WTC11 (cell line): ENCODE results near the gene DLGAP4. TPM values are rescaled to one million over a fixed set of nuclear protein-coding genes. Genes with fewer than 3 reads are reported as not detected.

Experiments used
- ATAC-seq: fragments of 200-7000 bp; cut with Tn5 transposase; 2 replicates; pipeline ENCODE4 v1.10.0; 2021; ENCODE audit warnings: mild to moderate bottlenecking, moderate library complexity
- CTCF ChIA-PET: fragments of 300-600 bp; sonication (Branson Sonifier 250); formaldehyde crosslinking; loops from one replicate; lab custom pipeline; 2021; ENCODE audit warnings: antibody characterized with exemption; lab: Charles Lee
- POLR2A ChIA-PET: fragments of 350-600 bp; sonication (Branson Sonifier 250); formaldehyde crosslinking; loops from one replicate; lab custom pipeline; 2021; ENCODE audit warnings: antibody characterized with exemption; lab: Charles Lee
- DNase-seq: peaks from one replicate; pipeline ENCODE4 v3.0.0; 2021; ENCODE audit warnings: low spot score
- H3K27ac Mint-ChIP-seq: 2 replicates; pipeline ENCODE4 v1.8.0; 2021; ENCODE audit warnings: mixed read lengths
- H3K27me3 Mint-ChIP-seq: 2 replicates; pipeline ENCODE4 v1.8.0; 2021; ENCODE audit warnings: low read depth, mild to moderate bottlenecking, moderate library complexity, mixed read lengths
- H3K36me3 Mint-ChIP-seq: 2 replicates; pipeline ENCODE4 v1.8.0; 2021; ENCODE audit warnings: mixed read lengths
- H3K4me1 Mint-ChIP-seq: 2 replicates; pipeline ENCODE4 v1.8.0; 2022; ENCODE audit warnings: mixed read lengths
- H3K4me3 Mint-ChIP-seq: 2 replicates; pipeline ENCODE4 v1.8.0; 2021; ENCODE audit warnings: mild to moderate bottlenecking, moderate library complexity, mixed read lengths
- H3K9me3 Mint-ChIP-seq: 2 replicates; pipeline ENCODE4 v1.8.0; 2021; ENCODE audit warnings: mixed read lengths
- FOXK1 ChIP-seq: sonication (generic); formaldehyde crosslinking; IDR thresholded peaks from 2 replicates; pipeline ENCODE4 v1.8.0; 2022; ENCODE audit warnings: mild to moderate bottlenecking, moderate library complexity, missing genetic modification reagents
- KAT7 ChIP-seq: sonication (generic); formaldehyde crosslinking; IDR thresholded peaks from 2 replicates; pipeline ENCODE4 v1.8.1; 2023; ENCODE audit warnings: missing genetic modification reagents, mild to moderate bottlenecking, borderline replicate concordance
- MXD4 ChIP-seq: fragments of 250-450 bp; sonication (Bioruptor Pico); IDR thresholded peaks from 2 replicates; pipeline ENCODE4 v1.8.0; 2021; ENCODE audit warnings: mild to moderate bottlenecking, moderate library complexity, borderline replicate concordance
- MYBL2 ChIP-seq: sonication (generic); formaldehyde crosslinking; IDR thresholded peaks from 2 replicates; pipeline ENCODE4 v1.8.1; 2023; ENCODE audit warnings: mild to moderate bottlenecking, moderate library complexity, missing genetic modification reagents
- NR1H2 ChIP-seq: sonication (generic); formaldehyde crosslinking; IDR thresholded peaks from 2 replicates; pipeline ENCODE4 v1.9.0; 2021; ENCODE audit warnings: mild to moderate bottlenecking, moderate library complexity, missing genetic modification reagents
- OVOL2 ChIP-seq: fragments of 250-450 bp; sonication (Bioruptor Pico); IDR thresholded peaks from 2 replicates; pipeline ENCODE4 v1.9.0; 2021; ENCODE audit warnings: mild to moderate bottlenecking, borderline replicate concordance
- TP53 ChIP-seq: sonication (generic); formaldehyde crosslinking; IDR thresholded peaks from 2 replicates; pipeline ENCODE4 v1.8.1; 2023; ENCODE audit warnings: mild to moderate bottlenecking, missing genetic modification reagents
- ZNF219 ChIP-seq: sonication (generic); formaldehyde crosslinking; IDR thresholded peaks from 2 replicates; pipeline ENCODE4 v1.8.0; 2023; ENCODE audit warnings: missing genetic modification reagents, mild to moderate bottlenecking, borderline replicate concordance
- total RNA-seq: library from RNA; stranded (reverse); gene quantifications from 3 replicates; pipeline ENCODE4 v1.2.3, GENCODE V29; 2021
- TF ChIP-seq, protein P1 (sequence below): sonication (generic); formaldehyde crosslinking; conservative IDR thresholded peaks from 2 replicates; pipeline ENCODE4 v1.8.1; 2022; ENCODE audit warnings: mild to moderate bottlenecking, missing genetic modification reagents
- TF ChIP-seq, protein P2 (sequence below): sonication (generic); formaldehyde crosslinking; IDR thresholded peaks from 2 replicates; pipeline ENCODE4 v1.8.0; 2023; ENCODE audit warnings: mild to moderate bottlenecking, missing genetic modification reagents
- TF ChIP-seq, protein P3 (sequence below): sonication (generic); formaldehyde crosslinking; IDR thresholded peaks from 2 replicates; pipeline ENCODE4 v1.8.1; 2023; ENCODE audit warnings: mild to moderate bottlenecking, missing genetic modification reagents, borderline replicate concordance
- TF ChIP-seq, protein P4 (sequence below): sonication (generic); formaldehyde crosslinking; IDR thresholded peaks from 2 replicates; pipeline ENCODE4 v1.8.0; 2022; ENCODE audit warnings: mild to moderate bottlenecking, missing genetic modification reagents
- TF ChIP-seq, protein P5 (sequence below): sonication (generic); formaldehyde crosslinking; IDR thresholded peaks from 2 replicates; pipeline ENCODE4 v1.8.1; 2023; ENCODE audit warnings: mild to moderate bottlenecking, missing genetic modification reagents, moderate library complexity
- TF ChIP-seq, protein P6 (sequence below): sonication (generic); formaldehyde crosslinking; IDR thresholded peaks from 2 replicates; pipeline ENCODE4 v1.8.1; 2022; ENCODE audit warnings: mild to moderate bottlenecking, missing genetic modification reagents, moderate library complexity, borderline replicate concordance
- TF ChIP-seq, protein P7 (sequence below): sonication (generic); formaldehyde crosslinking; IDR thresholded peaks from 2 replicates; pipeline ENCODE4 v1.8.1; 2022; ENCODE audit warnings: low read depth, missing genetic modification reagents, borderline replicate concordance
- TF ChIP-seq, protein P8 (sequence below): sonication (generic); formaldehyde crosslinking; IDR thresholded peaks from 2 replicates; pipeline ENCODE4 v1.8.1; 2023; ENCODE audit warnings: mild to moderate bottlenecking, moderate library complexity, missing genetic modification reagents
- TF ChIP-seq, protein P9 (sequence below): fragments of 250-450 bp; sonication (Bioruptor Pico); IDR thresholded peaks from 2 replicates; pipeline ENCODE4 v1.9.0; 2021; ENCODE audit warnings: mild to moderate bottlenecking
- TF ChIP-seq, protein P10 (sequence below): sonication (generic); formaldehyde crosslinking; IDR thresholded peaks from 2 replicates; pipeline ENCODE4 v1.8.0; 2022; ENCODE audit warnings: mild to moderate bottlenecking, missing genetic modification reagents

The DLGAP4 gene
- total RNA-seq, 1 experiment from 2014 or later, result 52.6 TPM

DNA sequence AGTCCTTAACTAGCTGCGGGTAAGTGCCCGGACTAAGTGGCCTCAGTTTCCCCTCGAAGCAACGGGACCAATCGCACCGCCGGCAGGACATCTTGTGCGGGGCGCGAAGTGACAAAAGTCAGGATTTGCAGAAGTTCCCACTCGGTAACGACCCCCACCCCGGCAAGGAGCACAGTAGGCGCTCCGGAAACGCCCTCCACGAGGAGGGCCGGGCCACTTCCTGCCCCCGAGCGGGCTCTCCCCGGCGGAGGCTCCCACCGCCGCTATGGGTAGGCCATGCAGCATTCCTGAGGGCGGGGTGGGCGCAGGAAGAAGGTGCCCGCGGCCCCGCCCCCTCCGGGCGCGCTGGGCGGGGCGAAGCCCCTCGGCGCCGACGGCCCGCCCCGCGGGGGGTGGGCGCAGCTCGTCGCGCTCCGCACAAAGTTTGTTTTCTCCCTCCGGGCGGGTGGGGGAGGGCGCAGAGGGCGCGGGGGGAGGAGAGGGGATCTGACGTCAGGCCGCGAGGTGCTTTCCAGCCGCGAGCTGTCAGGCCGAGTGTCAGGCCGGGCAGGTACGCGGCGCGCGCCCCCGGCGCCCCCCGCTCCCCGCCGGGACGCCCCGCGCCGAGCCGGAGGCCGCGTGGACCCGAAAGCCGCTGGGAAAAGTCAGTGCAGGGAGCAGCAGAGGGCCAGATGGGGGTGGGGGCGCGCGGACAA is 267.1 kb downstream of the DLGAP4 start, which contains the start of gene TGIF2:
TGIF2 (plus strand) TSS at position 495 of the 695 bp plus-strand sequence. CDS start 5,178 bp downstream, outside the sequence.
- CTCF ChIA-PET, result interaction anchor here (0.6 to 3.5 kb wide), 16 partner anchors 12 to 1696 kb away, joined by 3 to 32 read pairs (median 4); partner anchors contain the start of genes MYL9, NFS1, RAB5IF and ROMO1
- peak within 1 kb of the TSS; percentile 86 for H3K4me3 Mint-ChIP-seq
- DNase-seq (peak; percentile 94), ATAC-seq (peak; percentile 67)
- peak within 1 kb of the TSS; percentile 99 for H3K27ac Mint-ChIP-seq
- H3K4me1 Mint-ChIP-seq, result peaks cover 59% of the 10 kb centered on the region
- peaks cover 6% of the 10 kb centered on the region; the same call in 1 of the 2 replicates for H3K36me3 Mint-ChIP-seq
- POLR2A ChIA-PET, result interaction anchor here (0.5 to 5.8 kb wide), 6 partner anchors 11 to 104 kb away, joined by 3 to 54 read pairs (median 5); partner anchors contain the start of gene RAB5IF
- H3K27me3 Mint-ChIP-seq, result no peaks in the 10 kb centered on the region
- no peaks in the 10 kb centered on the region for H3K9me3 Mint-ChIP-seq
- TF ChIP-seq NR1H2 (no peak), MYBL2 (CRISPR knock-in tag) (0 out of 2 replicates have a peak, but pooled peaks have one; percentile 56), TP53 (CRISPR knock-in tag) (peak; percentile 21; the same call in 1 of the 2 replicates), FOXK1 (CRISPR knock-in tag) (peak; percentile 21; the same call in 1 of the 2 replicates), KAT7 (CRISPR knock-in tag) (peak; percentile 49; the same call in 1 of the 2 replicates), MXD4 (CRISPR knock-in tag) (no peak), ZNF219 (0 out of 2 replicates have a peak, but pooled peaks have one; percentile 61), OVOL2 (no peak)
- TF ChIP-seq, protein P1, sequence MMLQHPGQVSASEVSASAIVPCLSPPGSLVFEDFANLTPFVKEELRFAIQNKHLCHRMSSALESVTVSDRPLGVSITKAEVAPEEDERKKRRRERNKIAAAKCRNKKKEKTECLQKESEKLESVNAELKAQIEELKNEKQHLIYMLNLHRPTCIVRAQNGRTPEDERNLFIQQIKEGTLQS (CRISPR knock-in tag), result no peak
- TF ChIP-seq, protein P2, sequence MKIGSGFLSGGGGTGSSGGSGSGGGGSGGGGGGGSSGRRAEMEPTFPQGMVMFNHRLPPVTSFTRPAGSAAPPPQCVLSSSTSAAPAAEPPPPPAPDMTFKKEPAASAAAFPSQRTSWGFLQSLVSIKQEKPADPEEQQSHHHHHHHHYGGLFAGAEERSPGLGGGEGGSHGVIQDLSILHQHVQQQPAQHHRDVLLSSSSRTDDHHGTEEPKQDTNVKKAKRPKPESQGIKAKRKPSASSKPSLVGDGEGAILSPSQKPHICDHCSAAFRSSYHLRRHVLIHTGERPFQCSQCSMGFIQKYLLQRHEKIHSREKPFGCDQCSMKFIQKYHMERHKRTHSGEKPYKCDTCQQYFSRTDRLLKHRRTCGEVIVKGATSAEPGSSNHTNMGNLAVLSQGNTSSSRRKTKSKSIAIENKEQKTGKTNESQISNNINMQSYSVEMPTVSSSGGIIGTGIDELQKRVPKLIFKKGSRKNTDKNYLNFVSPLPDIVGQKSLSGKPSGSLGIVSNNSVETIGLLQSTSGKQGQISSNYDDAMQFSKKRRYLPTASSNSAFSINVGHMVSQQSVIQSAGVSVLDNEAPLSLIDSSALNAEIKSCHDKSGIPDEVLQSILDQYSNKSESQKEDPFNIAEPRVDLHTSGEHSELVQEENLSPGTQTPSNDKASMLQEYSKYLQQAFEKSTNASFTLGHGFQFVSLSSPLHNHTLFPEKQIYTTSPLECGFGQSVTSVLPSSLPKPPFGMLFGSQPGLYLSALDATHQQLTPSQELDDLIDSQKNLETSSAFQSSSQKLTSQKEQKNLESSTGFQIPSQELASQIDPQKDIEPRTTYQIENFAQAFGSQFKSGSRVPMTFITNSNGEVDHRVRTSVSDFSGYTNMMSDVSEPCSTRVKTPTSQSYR, result no peak; the same call in 1 of the 2 replicates
- TF ChIP-seq, protein P3, sequence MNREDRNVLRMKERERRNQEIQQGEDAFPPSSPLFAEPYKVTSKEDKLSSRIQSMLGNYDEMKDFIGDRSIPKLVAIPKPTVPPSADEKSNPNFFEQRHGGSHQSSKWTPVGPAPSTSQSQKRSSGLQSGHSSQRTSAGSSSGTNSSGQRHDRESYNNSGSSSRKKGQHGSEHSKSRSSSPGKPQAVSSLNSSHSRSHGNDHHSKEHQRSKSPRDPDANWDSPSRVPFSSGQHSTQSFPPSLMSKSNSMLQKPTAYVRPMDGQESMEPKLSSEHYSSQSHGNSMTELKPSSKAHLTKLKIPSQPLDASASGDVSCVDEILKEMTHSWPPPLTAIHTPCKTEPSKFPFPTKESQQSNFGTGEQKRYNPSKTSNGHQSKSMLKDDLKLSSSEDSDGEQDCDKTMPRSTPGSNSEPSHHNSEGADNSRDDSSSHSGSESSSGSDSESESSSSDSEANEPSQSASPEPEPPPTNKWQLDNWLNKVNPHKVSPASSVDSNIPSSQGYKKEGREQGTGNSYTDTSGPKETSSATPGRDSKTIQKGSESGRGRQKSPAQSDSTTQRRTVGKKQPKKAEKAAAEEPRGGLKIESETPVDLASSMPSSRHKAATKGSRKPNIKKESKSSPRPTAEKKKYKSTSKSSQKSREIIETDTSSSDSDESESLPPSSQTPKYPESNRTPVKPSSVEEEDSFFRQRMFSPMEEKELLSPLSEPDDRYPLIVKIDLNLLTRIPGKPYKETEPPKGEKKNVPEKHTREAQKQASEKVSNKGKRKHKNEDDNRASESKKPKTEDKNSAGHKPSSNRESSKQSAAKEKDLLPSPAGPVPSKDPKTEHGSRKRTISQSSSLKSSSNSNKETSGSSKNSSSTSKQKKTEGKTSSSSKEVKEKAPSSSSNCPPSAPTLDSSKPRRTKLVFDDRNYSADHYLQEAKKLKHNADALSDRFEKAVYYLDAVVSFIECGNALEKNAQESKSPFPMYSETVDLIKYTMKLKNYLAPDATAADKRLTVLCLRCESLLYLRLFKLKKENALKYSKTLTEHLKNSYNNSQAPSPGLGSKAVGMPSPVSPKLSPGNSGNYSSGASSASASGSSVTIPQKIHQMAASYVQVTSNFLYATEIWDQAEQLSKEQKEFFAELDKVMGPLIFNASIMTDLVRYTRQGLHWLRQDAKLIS, result no peak
- TF ChIP-seq, protein P4, sequence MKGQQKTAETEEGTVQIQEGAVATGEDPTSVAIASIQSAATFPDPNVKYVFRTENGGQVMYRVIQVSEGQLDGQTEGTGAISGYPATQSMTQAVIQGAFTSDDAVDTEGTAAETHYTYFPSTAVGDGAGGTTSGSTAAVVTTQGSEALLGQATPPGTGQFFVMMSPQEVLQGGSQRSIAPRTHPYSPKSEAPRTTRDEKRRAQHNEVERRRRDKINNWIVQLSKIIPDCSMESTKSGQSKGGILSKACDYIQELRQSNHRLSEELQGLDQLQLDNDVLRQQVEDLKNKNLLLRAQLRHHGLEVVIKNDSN (CRISPR knock-in tag), result peak; percentile 39; the same call in 1 of the 2 replicates
- TF ChIP-seq, protein P5, sequence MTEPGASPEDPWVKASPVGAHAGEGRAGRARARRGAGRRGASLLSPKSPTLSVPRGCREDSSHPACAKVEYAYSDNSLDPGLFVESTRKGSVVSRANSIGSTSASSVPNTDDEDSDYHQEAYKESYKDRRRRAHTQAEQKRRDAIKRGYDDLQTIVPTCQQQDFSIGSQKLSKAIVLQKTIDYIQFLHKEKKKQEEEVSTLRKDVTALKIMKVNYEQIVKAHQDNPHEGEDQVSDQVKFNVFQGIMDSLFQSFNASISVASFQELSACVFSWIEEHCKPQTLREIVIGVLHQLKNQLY (CRISPR knock-in tag), result no peak
- TF ChIP-seq, protein P6, sequence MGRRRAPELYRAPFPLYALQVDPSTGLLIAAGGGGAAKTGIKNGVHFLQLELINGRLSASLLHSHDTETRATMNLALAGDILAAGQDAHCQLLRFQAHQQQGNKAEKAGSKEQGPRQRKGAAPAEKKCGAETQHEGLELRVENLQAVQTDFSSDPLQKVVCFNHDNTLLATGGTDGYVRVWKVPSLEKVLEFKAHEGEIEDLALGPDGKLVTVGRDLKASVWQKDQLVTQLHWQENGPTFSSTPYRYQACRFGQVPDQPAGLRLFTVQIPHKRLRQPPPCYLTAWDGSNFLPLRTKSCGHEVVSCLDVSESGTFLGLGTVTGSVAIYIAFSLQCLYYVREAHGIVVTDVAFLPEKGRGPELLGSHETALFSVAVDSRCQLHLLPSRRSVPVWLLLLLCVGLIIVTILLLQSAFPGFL (CRISPR knock-in tag), result no peak
- TF ChIP-seq, protein P7, sequence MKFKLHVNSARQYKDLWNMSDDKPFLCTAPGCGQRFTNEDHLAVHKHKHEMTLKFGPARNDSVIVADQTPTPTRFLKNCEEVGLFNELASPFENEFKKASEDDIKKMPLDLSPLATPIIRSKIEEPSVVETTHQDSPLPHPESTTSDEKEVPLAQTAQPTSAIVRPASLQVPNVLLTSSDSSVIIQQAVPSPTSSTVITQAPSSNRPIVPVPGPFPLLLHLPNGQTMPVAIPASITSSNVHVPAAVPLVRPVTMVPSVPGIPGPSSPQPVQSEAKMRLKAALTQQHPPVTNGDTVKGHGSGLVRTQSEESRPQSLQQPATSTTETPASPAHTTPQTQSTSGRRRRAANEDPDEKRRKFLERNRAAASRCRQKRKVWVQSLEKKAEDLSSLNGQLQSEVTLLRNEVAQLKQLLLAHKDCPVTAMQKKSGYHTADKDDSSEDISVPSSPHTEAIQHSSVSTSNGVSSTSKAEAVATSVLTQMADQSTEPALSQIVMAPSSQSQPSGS (CRISPR knock-in tag), result no peak
- TF ChIP-seq, protein P8, sequence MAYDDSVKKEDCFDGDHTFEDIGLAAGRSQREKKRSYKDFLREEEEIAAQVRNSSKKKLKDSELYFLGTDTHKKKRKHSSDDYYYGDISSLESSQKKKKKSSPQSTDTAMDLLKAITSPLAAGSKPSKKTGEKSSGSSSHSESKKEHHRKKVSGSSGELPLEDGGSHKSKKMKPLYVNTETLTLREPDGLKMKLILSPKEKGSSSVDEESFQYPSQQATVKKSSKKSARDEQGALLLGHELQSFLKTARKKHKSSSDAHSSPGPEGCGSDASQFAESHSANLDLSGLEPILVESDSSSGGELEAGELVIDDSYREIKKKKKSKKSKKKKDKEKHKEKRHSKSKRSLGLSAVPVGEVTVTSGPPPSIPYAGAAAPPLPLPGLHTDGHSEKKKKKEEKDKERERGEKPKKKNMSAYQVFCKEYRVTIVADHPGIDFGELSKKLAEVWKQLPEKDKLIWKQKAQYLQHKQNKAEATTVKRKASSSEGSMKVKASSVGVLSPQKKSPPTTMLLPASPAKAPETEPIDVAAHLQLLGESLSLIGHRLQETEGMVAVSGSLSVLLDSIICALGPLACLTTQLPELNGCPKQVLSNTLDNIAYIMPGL (CRISPR knock-in tag), result peak; percentile 44; the same call in 1 of the 2 replicates
- TF ChIP-seq, protein P9, sequence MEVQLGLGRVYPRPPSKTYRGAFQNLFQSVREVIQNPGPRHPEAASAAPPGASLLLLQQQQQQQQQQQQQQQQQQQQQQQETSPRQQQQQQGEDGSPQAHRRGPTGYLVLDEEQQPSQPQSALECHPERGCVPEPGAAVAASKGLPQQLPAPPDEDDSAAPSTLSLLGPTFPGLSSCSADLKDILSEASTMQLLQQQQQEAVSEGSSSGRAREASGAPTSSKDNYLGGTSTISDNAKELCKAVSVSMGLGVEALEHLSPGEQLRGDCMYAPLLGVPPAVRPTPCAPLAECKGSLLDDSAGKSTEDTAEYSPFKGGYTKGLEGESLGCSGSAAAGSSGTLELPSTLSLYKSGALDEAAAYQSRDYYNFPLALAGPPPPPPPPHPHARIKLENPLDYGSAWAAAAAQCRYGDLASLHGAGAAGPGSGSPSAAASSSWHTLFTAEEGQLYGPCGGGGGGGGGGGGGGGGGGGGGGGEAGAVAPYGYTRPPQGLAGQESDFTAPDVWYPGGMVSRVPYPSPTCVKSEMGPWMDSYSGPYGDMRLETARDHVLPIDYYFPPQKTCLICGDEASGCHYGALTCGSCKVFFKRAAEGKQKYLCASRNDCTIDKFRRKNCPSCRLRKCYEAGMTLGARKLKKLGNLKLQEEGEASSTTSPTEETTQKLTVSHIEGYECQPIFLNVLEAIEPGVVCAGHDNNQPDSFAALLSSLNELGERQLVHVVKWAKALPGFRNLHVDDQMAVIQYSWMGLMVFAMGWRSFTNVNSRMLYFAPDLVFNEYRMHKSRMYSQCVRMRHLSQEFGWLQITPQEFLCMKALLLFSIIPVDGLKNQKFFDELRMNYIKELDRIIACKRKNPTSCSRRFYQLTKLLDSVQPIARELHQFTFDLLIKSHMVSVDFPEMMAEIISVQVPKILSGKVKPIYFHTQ (CRISPR knock-in tag), result no peak
- TF ChIP-seq, protein P10, sequence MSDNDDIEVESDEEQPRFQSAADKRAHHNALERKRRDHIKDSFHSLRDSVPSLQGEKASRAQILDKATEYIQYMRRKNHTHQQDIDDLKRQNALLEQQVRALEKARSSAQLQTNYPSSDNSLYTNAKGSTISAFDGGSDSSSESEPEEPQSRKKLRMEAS (CRISPR knock-in tag), result peak; percentile 67
